ENCODE results near the gene ITPK1. TPM values are rescaled to one million over a fixed set of nuclear protein-coding genes. Genes with fewer than 3 reads are reported as not detected.

Gene ITPK1
- total RNA-seq, 3 donors from 2014 or later (not counting 1 experiment from before 2014, with no cell fraction given) = 73.2 to 74.8 (median 74.4) TPM

DNA sequence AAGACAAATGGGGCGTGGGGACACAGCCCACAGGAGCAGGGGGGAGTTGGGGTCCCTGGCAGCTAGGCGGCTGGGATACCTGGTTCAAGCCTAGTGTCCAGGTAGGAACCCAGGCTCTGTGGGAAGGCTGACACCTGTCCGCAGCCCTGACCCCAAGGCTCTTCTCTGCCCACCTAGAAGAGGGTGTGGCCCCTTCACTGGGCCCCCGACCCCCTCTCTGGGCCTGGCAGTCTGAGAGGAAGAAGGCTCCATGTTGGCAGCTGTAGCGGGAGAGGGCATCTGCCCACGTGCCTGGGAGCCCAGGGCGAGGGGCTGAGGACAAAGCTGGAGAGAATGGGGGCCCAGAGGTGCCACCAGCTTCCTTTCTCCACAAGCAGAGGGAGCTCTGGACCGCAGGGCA is 182.2 kb downstream of the ITPK1 start:
- Mint-ChIP-seq H3K4me3 (no peak overlapping the region), H3K27ac (no peak overlapping the region), H3K36me3 (no peaks in the 10 kb centered on the region), H3K4me1 (no peaks in the 10 kb centered on the region), H3K27me3 (ENCODE audit: low read depth in 2 of 2) (no peaks in the 10 kb centered on the region), H3K9me3 (no peaks in the 10 kb centered on the region)
- 87% methylated on average over 8 of the region's 8 CpGs for WGBS (ENCODE audit: insufficient coverage)
- TF ChIP-seq, protein P1, sequence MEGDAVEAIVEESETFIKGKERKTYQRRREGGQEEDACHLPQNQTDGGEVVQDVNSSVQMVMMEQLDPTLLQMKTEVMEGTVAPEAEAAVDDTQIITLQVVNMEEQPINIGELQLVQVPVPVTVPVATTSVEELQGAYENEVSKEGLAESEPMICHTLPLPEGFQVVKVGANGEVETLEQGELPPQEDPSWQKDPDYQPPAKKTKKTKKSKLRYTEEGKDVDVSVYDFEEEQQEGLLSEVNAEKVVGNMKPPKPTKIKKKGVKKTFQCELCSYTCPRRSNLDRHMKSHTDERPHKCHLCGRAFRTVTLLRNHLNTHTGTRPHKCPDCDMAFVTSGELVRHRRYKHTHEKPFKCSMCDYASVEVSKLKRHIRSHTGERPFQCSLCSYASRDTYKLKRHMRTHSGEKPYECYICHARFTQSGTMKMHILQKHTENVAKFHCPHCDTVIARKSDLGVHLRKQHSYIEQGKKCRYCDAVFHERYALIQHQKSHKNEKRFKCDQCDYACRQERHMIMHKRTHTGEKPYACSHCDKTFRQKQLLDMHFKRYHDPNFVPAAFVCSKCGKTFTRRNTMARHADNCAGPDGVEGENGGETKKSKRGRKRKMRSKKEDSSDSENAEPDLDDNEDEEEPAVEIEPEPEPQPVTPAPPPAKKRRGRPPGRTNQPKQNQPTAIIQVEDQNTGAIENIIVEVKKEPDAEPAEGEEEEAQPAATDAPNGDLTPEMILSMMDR (IDR thresholded peaks at IDR 0.05) = no peak
- Histone ChIP-seq H3K27ac (ENCODE audit: low read length) (no peak overlapping the region), H3K4me3 (ENCODE audit: low read length) (no peak overlapping the region), H3K9me3 (ENCODE audit: control insufficient read depth, insufficient read depth, low read length) (no peaks in the 10 kb centered on the region), H3K4me1 (ENCODE audit: control insufficient read depth, insufficient read depth, low read length) (no peaks in the 10 kb centered on the region), H3K36me3 (ENCODE audit: control insufficient read depth, insufficient read depth, low read length) (peaks cover 7% of the 10 kb centered on the region), H3K27me3 (ENCODE audit: control insufficient read depth, insufficient read depth, low read length) (no peaks in the 10 kb centered on the region)
- ATAC-seq (no peak), DNase-seq (no peak)
- intact Hi-C loops (cut with micrococcal nuclease) = no loop called here

DNA sequence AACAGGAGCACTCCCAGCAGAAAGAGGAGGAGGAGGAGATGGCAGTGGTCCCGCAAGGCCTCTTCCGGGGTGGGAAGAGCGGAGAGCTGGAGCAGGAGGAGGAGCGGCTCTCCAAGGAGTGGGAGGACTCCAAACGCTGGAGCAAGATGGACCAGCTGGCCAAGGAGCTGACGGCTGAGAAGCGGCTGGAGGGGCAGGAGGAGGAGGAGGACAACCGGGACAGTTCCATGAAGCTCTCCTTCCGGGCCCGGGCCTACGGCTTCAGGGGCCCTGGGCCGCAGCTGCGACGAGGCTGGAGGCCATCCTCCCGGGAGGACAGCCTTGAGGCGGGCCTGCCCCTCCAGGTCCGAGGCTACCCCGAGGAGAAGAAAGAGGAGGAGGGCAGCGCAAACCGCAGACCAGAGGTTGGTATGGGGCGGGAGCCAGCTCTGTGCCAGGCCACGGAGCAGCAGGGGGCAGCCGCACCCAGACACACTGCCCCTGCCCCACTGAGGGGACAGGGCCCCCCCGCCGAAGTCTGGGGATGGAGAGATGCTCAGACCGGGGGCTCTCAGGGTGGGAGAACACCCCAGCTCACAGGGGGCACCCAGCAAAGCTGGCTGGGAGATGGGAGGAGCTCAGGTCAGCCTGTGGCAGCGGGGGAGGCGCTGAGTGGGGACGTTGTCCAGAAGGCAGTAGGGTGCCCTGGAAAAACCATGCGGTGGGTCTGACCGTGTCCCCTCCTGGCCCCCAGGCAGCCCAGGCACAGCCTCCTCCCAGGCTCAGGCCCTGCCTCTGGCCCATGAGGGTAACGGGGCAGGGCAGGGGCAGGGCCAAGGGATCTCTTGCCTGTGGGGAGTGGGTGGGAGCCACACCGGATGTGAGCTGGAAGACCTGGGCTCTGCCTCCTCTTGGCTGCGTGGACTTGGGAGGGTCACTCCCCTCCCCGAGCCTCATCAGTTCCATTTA is 183.0 kb downstream of the ITPK1 start:
- ATAC-seq = no peak
- Mint-ChIP-seq H3K27ac (no peak overlapping the region), H3K27me3 (ENCODE audit: low read depth in 2 of 2) (no peaks in the 10 kb centered on the region), H3K4me1 (no peaks in the 10 kb centered on the region), H3K4me3 (no peak overlapping the region), H3K36me3 (no peaks in the 10 kb centered on the region), H3K9me3 (no peaks in the 10 kb centered on the region)
- Histone ChIP-seq H3K36me3 (ENCODE audit: control insufficient read depth, insufficient read depth, low read length) (peaks cover 7% of the 10 kb centered on the region), H3K4me3 (ENCODE audit: low read length) (no peak overlapping the region), H3K4me1 (ENCODE audit: control insufficient read depth, insufficient read depth, low read length) (no peaks in the 10 kb centered on the region), H3K27ac (ENCODE audit: low read length) (no peak overlapping the region), H3K27me3 (ENCODE audit: control insufficient read depth, insufficient read depth, low read length) (no peaks in the 10 kb centered on the region), H3K9me3 (ENCODE audit: control insufficient read depth, insufficient read depth, low read length) (no peaks in the 10 kb centered on the region)
- TF ChIP-seq, protein P1 (IDR thresholded peaks at IDR 0.05) = no peak
- no peak for DNase-seq
- intact Hi-C loops (cut with micrococcal nuclease) = no loop called here
- 91% methylated on average over 35 of the region's 35 CpGs for WGBS (ENCODE audit: insufficient coverage)

DNA sequence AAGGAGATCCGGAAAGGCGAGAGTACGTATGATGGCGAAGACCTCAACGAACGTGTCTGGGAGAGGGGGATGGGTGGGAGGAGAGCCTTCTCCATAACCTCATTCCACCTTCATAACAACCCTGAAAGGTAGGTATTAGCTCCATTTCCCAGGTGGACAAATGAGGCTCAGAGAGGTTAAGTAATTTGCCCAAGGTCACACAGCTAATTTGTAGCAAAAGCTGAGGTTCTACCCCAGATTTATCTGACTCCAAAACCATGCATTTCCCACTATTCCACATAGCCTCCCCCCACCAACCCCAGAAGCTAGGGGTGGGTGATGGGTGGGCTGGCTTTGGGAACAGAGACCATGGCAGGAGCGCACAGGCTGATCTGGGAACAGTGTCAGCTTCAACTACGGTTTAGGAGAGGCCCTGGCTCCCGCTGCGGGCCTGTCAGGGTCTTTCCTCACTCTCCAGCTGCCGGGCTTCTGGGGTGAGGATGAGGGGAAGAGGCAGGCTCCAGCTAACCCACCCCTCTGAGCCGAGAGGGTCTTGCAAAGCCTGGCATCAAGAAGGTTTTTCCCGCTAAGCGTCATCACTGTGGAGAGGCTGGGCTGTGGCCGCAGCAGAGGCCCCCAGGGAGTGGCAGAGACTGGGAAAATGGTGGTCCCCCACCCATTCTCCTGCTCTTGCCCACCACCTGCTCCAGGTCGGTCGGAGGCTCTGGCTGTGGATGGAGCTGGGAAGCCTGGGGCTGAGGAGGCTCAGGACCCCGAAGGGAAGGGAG is 183.9 kb downstream of the ITPK1 start:
- TF ChIP-seq, protein P1 (IDR thresholded peaks at IDR 0.05) = no peak
- no peak overlapping the region for H3K27ac ChIP-seq (ENCODE audit: low read length)
- H3K36me3 ChIP-seq (ENCODE audit: control insufficient read depth, insufficient read depth, low read length) = peaks cover 7% of the 10 kb centered on the region
- Mint-ChIP-seq H3K27me3 (ENCODE audit: low read depth in 2 of 2) (no peaks in the 10 kb centered on the region), H3K4me3 (no peak overlapping the region), H3K4me1 (no peaks in the 10 kb centered on the region), H3K27ac (no peak overlapping the region), H3K9me3 (no peaks in the 10 kb centered on the region), H3K36me3 (no peaks in the 10 kb centered on the region)
- no peaks in the 10 kb centered on the region for H3K9me3 ChIP-seq (ENCODE audit: control insufficient read depth, insufficient read depth, low read length)
- ATAC-seq (no peak), DNase-seq (no peak)
- 88% methylated on average over 12 of the region's 18 CpGs for WGBS (ENCODE audit: insufficient coverage)
- H3K27me3 ChIP-seq (ENCODE audit: control insufficient read depth, insufficient read depth, low read length) = no peaks in the 10 kb centered on the region
- H3K4me3 ChIP-seq (ENCODE audit: low read length) = no peak overlapping the region
- intact Hi-C loops (cut with micrococcal nuclease) = no loop called here
- H3K4me1 ChIP-seq (ENCODE audit: control insufficient read depth, insufficient read depth, low read length) = no peaks in the 10 kb centered on the region
